HFFc6 (cell line): ENCODE results near the gene CORO1A. TPM values are rescaled to one million over a fixed set of nuclear protein-coding genes. Genes with fewer than 3 reads are reported as not detected.

ENCODE experiments used
- DNase-seq: peaks from one replicate; pipeline ENCODE4 v3.0.0-alpha.2; 2018
- H3K27ac Mint-ChIP-seq: 2 replicates; pipeline ENCODE4 v1.8.0; 2020; ENCODE audit warnings: mild to moderate bottlenecking, mixed read lengths
- H3K27me3 Mint-ChIP-seq: 2 replicates; pipeline ENCODE4 v1.8.0; 2021; ENCODE audit warnings: mild to moderate bottlenecking, moderate library complexity, mixed read lengths; ENCODE audit not compliant: insufficient read depth
- H3K36me3 Mint-ChIP-seq: 2 replicates; pipeline ENCODE4 v1.8.0; 2021; ENCODE audit warnings: low read depth, mixed read lengths
- H3K4me1 Mint-ChIP-seq: 2 replicates; pipeline ENCODE4 v1.8.0; 2020; ENCODE audit warnings: low read depth, mixed read lengths
- H3K4me3 Mint-ChIP-seq: 2 replicates; pipeline ENCODE4 v1.8.0; 2020; ENCODE audit warnings: mild to moderate bottlenecking, moderate library complexity, mixed read lengths
- H3K9me3 Mint-ChIP-seq: 2 replicates; pipeline ENCODE4 v1.8.0; 2020; ENCODE audit warnings: mild to moderate bottlenecking, mixed read lengths
- total RNA-seq, 6 experiments: library from RNA; stranded (reverse); fragmentation: NEBNext Ultra II Directional; extraction: Animal tissue kit (Norgen Biotek cat#: 25700); gene quantifications; 2 replicates in 1 of 6; 3 replicates in 5 of 6; pipeline ENCODE4 v1.2.3, GENCODE V29; 2021
- TF ChIP-seq, protein P1 (sequence below): fragments of 200-600 bp; sonication (generic); IDR thresholded peaks from 2 replicates; pipeline ENCODE4 v1.5.0; 2021; ENCODE audit warnings: antibody characterized with exemption, mild to moderate bottlenecking

CORO1A gene
- total RNA-seq, 6 experiments from 2014 or later, result 2.9 to 4.2 (median 3.7) TPM

DNA sequence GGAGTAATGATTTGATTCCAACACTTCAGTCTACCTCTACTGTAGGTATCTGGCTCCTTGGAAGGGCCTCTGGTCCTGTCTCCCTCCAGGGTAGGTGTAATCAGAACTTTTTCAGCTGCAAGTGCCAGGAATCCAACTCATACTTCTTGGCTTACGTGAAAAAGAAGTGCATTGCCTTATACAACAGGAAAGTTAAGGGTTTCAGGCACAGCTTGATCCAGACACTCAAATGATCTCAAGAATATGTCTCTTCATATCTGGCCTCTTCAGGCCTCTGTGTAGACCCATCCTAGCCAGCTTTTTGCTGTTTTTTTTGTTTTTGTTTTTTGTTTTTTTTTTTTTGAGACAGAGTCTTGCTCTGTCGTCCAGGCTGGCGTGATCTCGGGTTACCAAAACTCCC lies 4.2 kb upstream of the CORO1A start:
- Mint-ChIP-seq H3K4me3 (no peak overlapping the region), H3K27ac (no peak overlapping the region), H3K9me3 (no peaks in the 10 kb centered on the region), H3K4me1 (no peaks in the 10 kb centered on the region), H3K36me3 (no peaks in the 10 kb centered on the region), H3K27me3 (peaks cover 5% of the 10 kb centered on the region)
- DNase-seq, result no peak
- TF ChIP-seq, protein P1, sequence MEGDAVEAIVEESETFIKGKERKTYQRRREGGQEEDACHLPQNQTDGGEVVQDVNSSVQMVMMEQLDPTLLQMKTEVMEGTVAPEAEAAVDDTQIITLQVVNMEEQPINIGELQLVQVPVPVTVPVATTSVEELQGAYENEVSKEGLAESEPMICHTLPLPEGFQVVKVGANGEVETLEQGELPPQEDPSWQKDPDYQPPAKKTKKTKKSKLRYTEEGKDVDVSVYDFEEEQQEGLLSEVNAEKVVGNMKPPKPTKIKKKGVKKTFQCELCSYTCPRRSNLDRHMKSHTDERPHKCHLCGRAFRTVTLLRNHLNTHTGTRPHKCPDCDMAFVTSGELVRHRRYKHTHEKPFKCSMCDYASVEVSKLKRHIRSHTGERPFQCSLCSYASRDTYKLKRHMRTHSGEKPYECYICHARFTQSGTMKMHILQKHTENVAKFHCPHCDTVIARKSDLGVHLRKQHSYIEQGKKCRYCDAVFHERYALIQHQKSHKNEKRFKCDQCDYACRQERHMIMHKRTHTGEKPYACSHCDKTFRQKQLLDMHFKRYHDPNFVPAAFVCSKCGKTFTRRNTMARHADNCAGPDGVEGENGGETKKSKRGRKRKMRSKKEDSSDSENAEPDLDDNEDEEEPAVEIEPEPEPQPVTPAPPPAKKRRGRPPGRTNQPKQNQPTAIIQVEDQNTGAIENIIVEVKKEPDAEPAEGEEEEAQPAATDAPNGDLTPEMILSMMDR, result no peak

DNA sequence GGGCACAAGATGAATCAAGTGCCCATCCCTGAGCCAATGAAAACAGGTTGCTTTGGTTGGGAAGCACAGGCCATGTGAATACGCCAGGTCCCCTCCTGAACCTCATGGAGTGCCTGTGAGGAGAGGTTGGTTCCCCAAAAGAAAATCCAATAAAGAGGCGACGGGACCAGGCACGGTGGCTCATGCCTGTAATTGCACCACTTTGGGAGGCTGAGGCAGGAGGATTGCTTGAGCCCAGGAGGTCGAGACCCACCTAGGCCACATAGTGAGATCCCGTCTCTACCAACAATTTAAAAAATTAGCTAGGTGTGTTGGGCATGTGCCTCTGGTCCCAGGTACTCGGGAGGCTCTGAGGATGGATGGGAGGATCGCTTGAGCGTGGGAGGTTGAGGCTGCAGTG lies 3.5 kb upstream of the CORO1A start:
- H3K4me3 Mint-ChIP-seq, result no peak overlapping the region
- H3K27me3 Mint-ChIP-seq, result peaks cover 5% of the 10 kb centered on the region
- no peak for DNase-seq
- no peaks in the 10 kb centered on the region for H3K36me3 Mint-ChIP-seq
- no peaks in the 10 kb centered on the region for H3K9me3 Mint-ChIP-seq
- no peaks in the 10 kb centered on the region for H3K4me1 Mint-ChIP-seq
- TF ChIP-seq, protein P1, result no peak
- no peak overlapping the region for H3K27ac Mint-ChIP-seq

GRCh38 chr16:30180741-30181140 lies 2.7 kb upstream of the CORO1A start:
- Mint-ChIP-seq H3K27ac (no peak overlapping the region), H3K27me3 (peaks cover 2% of the 10 kb centered on the region), H3K4me3 (no peak overlapping the region), H3K36me3 (no peaks in the 10 kb centered on the region), H3K4me1 (no peaks in the 10 kb centered on the region), H3K9me3 (no peaks in the 10 kb centered on the region)
- DNase-seq, result no peak
- TF ChIP-seq, protein P1, result no peak

- no peak for DNase-seq
- Mint-ChIP-seq H3K9me3 (no peaks in the 10 kb centered on the region), H3K4me3 (peak overlapping the region; percentile 70), H3K27me3 (no peaks in the 10 kb centered on the region; the same call in 1 of the 2 replicates), H3K27ac (no peak overlapping the region), H3K4me1 (no peaks in the 10 kb centered on the region), H3K36me3 (no peaks in the 10 kb centered on the region)
- TF ChIP-seq, protein P1, result no peak
Observed at GRCh38 chr16:30184096-30184890, 891 bp downstream of the CORO1A start.

DNA sequence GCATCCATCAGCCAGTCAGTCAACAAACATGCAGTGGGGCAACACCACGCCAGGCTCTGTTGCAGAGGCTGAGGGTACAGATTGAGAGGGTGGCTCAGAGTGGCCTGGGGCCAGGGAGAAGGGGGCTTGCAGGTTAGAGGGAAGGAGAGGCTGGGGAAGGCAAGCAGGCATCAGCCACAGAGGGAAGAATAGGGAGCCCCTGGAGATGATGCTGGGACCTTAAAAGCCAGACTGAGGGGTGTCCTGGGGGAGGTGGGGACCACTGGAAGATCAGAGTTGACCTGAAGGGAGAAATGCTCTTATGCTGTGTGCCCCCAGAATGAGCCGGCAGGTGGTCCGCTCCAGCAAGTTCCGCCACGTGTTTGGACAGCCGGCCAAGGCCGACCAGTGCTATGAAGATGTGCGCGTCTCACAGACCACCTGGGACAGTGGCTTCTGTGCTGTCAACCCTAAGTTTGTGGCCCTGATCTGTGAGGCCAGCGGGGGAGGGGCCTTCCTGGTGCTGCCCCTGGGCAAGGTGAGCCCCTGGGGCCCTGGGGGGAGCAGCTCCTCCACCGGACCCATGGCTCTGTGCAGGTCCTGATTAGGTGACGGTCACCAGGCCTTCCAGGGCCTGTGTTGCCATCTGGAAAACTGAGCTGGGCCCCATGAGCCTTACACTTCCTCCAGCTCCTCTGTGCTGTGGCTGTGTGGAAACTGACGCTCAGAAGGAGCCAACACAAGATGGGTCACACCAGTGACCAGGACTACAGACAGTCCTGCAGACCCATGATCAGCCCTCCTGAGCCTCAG lies 1.7 kb downstream of the CORO1A start:
- Mint-ChIP-seq H3K27ac (no peak overlapping the region), H3K27me3 (no peaks in the 10 kb centered on the region; the same call in 1 of the 2 replicates), H3K4me1 (no peaks in the 10 kb centered on the region), H3K9me3 (no peaks in the 10 kb centered on the region), H3K36me3 (no peaks in the 10 kb centered on the region), H3K4me3 (no peak overlapping the region)
- TF ChIP-seq, protein P1, result no peak
- no peak for DNase-seq
